ENCODE measurements around the gene METTL6. TPM values are rescaled to one million over a fixed set of nuclear protein-coding genes. Genes with fewer than 3 reads are reported as not detected.

METTL6 gene
- total and polyA plus RNA-seq, 10 of the 15 experiments (the other 5 are each of a cell fraction or from before 2014, with no cell fraction given), result 13.8 to 29.6 (median 20.8) TPM

GRCh38 chr3:15467227-15468181 lies 40.2 kb upstream of the METTL6 start:
- Histone ChIP-seq H4K20me1 (ENCODE audit: control insufficient read depth, insufficient read depth) (no peaks in the 10 kb centered on the region), H3K4me2 (ENCODE audit: control insufficient read depth, insufficient read depth) (no peak overlapping the region), H3K4me3 (no peak overlapping the region), H3K4me1 (ENCODE audit: control insufficient read depth, insufficient read depth, low read length) (peaks cover 6% of the 10 kb centered on the region), H3K9me3 (replicated peaks; ENCODE audit: control insufficient read depth, insufficient read depth, low read length) (no peaks in the 10 kb centered on the region), H3K9ac (ENCODE audit: control insufficient read depth, insufficient read depth, low read length) (no peak overlapping the region), H3K36me3 (ENCODE audit: control insufficient read depth in 2 of 2, insufficient read depth in 2 of 2, low read length in 1 of 2) (no peaks in the 10 kb centered on the region), H3K79me2 (ENCODE audit: control insufficient read depth, insufficient read depth, low read length) (no peaks in the 10 kb centered on the region), H3K27ac (ENCODE audit: control insufficient read depth, insufficient read depth) (no peak overlapping the region), H3K27me3 (replicated peaks in 1 of 2; ENCODE audit: control insufficient read depth in 2 of 2, insufficient read depth in 2 of 2, low read length in 1 of 2) (no peaks in the 10 kb centered on the region), H2AFZ (ENCODE audit: control insufficient read depth, low read depth, low read length) (no peak overlapping the region)
- no TSS peak for BruUV-seq (replicated peaks)
- SMC1A ChIA-PET (ENCODE audit: uncharacterized antibody, unreplicated experiment), result interaction anchor here (0.6 to 5.6 kb wide), 23 partner anchors 9 to 302 kb away, joined by 3 to 48 read pairs (median 4); no protein-coding TSS in a partner anchor
- CTCF ChIA-PET, result interaction anchor here (0.6 to 3.4 kb wide), 16 partner anchors 11 to 347 kb away, joined by 3 to 30 read pairs (median 4); no protein-coding TSS in a partner anchor
- peak; percentile 85 for DNase-seq (ENCODE audit: low read depth, low spot score)
- in situ Hi-C loops (cut with MboI) (no loop called here), intact Hi-C loops (cut with micrococcal nuclease; ENCODE audit: unreplicated experiment) (loop anchor here (5.0 kb wide), 1 partner anchor 90 kb away; no protein-coding TSS in a partner anchor)
- FAIRE-seq, result peak; percentile 70
- RAD21 ChIA-PET (ENCODE audit: unreplicated experiment), result interaction anchor here (0.8 to 3.0 kb wide), 14 partner anchors 11 to 345 kb away, joined by 3 to 25 read pairs (median 4); no protein-coding TSS in a partner anchor
- WGBS (ENCODE audit: insufficient coverage, insufficient replicate concordance, low lambda C conversion rate, missing lambda C conversion rate), result 49% methylated on average over 11 of the region's 11 CpGs
- peak; percentile 97 for ATAC-seq
- POLR2A ChIA-PET, result interaction anchor here (0.6 to 2.0 kb wide), 7 partner anchors 24 to 380 kb away, joined by 3 to 12 read pairs (median 3); no protein-coding TSS in a partner anchor
- TF ChIP-seq ZNF384 (IDR thresholded peaks at IDR 0.05; ENCODE audit: borderline replicate concordance, low read depth, low read length) (0 out of 2 replicates have a peak, but pooled peaks have one; percentile 8), SKIL (IDR thresholded peaks at IDR 0.05; ENCODE audit: low read depth, poor library complexity, severe bottlenecking) (peak; percentile 55), PBX3 (IDR thresholded peaks at IDR 0.05; ENCODE audit: insufficient replicate concordance, low read depth, low read length) (peak; percentile 90), RCOR1 (conservative IDR thresholded peaks at IDR 0.05; ENCODE audit: low read depth, low read length) (peak; percentile 74; the same call in 1 of the 2 replicates), EP300 (IDR thresholded peaks at IDR 0.05; ENCODE audit: borderline replicate concordance in 1 of 2, control insufficient read depth in 1 of 2, low read depth in 2 of 2, low read length in 2 of 2) (peak; percentile 66 to 78; a peak in 2 of 4 replicates), ZBTB11 (CRISPR knock-in tag; IDR thresholded peaks at IDR 0.05) (no peak), BACH1 (IDR thresholded peaks at IDR 0.05; ENCODE audit: borderline replicate concordance) (peak; percentile 44; the same call in 1 of the 2 replicates), MEF2B (IDR thresholded peaks at IDR 0.05; ENCODE audit: partially characterized antibody, poor library complexity, severe bottlenecking) (peak; percentile 83), SUZ12 (IDR thresholded peaks at IDR 0.05; ENCODE audit: unreplicated experiment) (no peak), RELB (IDR thresholded peaks at IDR 0.05; ENCODE audit: low read depth) (peak; percentile 71), MTA2 (IDR thresholded peaks at IDR 0.05; ENCODE audit: low read depth) (peak; percentile 99)
